Smooth muscle cell (in vitro differentiated cells): Measurements from ENCODE around the gene ACSS3. TPM values are rescaled to one million over a fixed set of nuclear protein-coding genes. Genes with fewer than 3 reads are reported as not detected.

Source experiments
- DNase-seq: peaks from one replicate; lab custom pipeline; 2025; ENCODE audit not compliant: unreplicated experiment; lab: John Stamatoyannopoulos, UW
- H2AFZ ChIP-seq: fragments of 200-600 bp; sonication (generic); 2 replicates; pipeline ENCODE4 v1.6.0; 2016; ENCODE audit warnings: antibody characterized with exemption, low read depth, mild to moderate bottlenecking
- H3F3A ChIP-seq: fragments of 200-600 bp; sonication (generic); 2 replicates; pipeline ENCODE4 v1.6.0; 2017; ENCODE audit warnings: antibody characterized with exemption, low read depth
- H3K27ac ChIP-seq: fragments of 200-600 bp; sonication (generic); 2 replicates; pipeline ENCODE4 v1.5.1; 2016; ENCODE audit warnings: low read depth, mild to moderate bottlenecking
- H3K27me3 ChIP-seq: fragments of 200-600 bp; sonication (generic); 2 replicates; pipeline ENCODE4 v1.6.1; 2016; ENCODE audit warnings: low read depth, mild to moderate bottlenecking
- H3K36me3 ChIP-seq: fragments of 200-600 bp; sonication (generic); 2 replicates; pipeline ENCODE4 v1.5.1; 2016; ENCODE audit warnings: low read depth
- H3K4me1 ChIP-seq: fragments of 200-600 bp; sonication (generic); 2 replicates; pipeline ENCODE4 v1.5.1; 2016; ENCODE audit warnings: low read depth
- H3K4me2 ChIP-seq: fragments of 200-600 bp; sonication (generic); 2 replicates; pipeline ENCODE4 v1.6.0; 2016; ENCODE audit warnings: mild to moderate bottlenecking
- H3K4me3 ChIP-seq: fragments of 200-600 bp; sonication (generic); 2 replicates; pipeline ENCODE4 v1.5.1; 2016; ENCODE audit warnings: mild to moderate bottlenecking
- H3K79me2 ChIP-seq: fragments of 200-600 bp; sonication (generic); 2 replicates; pipeline ENCODE4 v1.6.0; 2016; ENCODE audit warnings: low read depth, mild to moderate bottlenecking
- H3K9ac ChIP-seq: fragments of 200-600 bp; sonication (generic); 2 replicates; pipeline ENCODE4 v1.6.0; 2016; ENCODE audit warnings: low read depth
- H3K9me3 ChIP-seq: fragments of 200-600 bp; sonication (generic); replicated peaks from 2 replicates; pipeline ENCODE4 v1.5.1; 2016; ENCODE audit warnings: low read depth
- H4K20me1 ChIP-seq: fragments of 200-600 bp; sonication (generic); 2 replicates; pipeline ENCODE4 v1.6.0; 2016; ENCODE audit warnings: low read depth
- CTCF ChIP-seq: fragments of 200-600 bp; sonication (generic); IDR thresholded peaks from 2 replicates; pipeline ENCODE4 v1.5.1; 2017; ENCODE audit warnings: borderline replicate concordance, mild to moderate bottlenecking, antibody characterized with exemption; ENCODE audit not compliant: insufficient read depth, poor library complexity, severe bottlenecking
- WGBS: methylation state at CpG from one replicate; pipeline ENCODE4 v1.1.7; 2016; ENCODE audit warnings: low lambda C conversion rate; 5-methylcytosine and 5-hydroxymethylcytosine counted together
- polyA plus RNA-seq: library from polyadenylated mRNA; unstranded; fragments of >200 nt; fragmentation: Nextera tagmentation; extraction: Ambion mirVana; gene quantifications from 2 replicates; pipeline ENCODE4 v1.2.1, GENCODE V29; 2016
- total RNA-seq: library from RNA; depleted of rRNA; stranded (reverse); fragments of >200 nt; gene quantifications from 2 replicates; pipeline ENCODE4 v1.2.3, GENCODE V29; 2014

ACSS3 gene
- total and polyA plus RNA-seq, 2 experiments from 2014 or later = 6.4 to 8.0 TPM

- no peaks in the 10 kb centered on the region for H3K9me3 ChIP-seq
- H3K4me3 ChIP-seq = no peak overlapping the region
- H3K9ac ChIP-seq = no peak overlapping the region
- H3K79me2 ChIP-seq = no peaks in the 10 kb centered on the region
- H3K4me2 ChIP-seq = no peak overlapping the region
- H3K27ac ChIP-seq = peak overlapping the region; percentile 10
- H3F3A ChIP-seq = no peaks in the 10 kb centered on the region
- TF ChIP-seq CTCF = no peak
- WGBS = 61% methylated on average over 5 of the region's 5 CpGs
- DNase-seq = no peak
- H3K36me3 ChIP-seq = no peaks in the 10 kb centered on the region
- H3K4me1 ChIP-seq = no peaks in the 10 kb centered on the region
- H3K27me3 ChIP-seq = no peaks in the 10 kb centered on the region
- H4K20me1 ChIP-seq = no peaks in the 10 kb centered on the region
- no peak overlapping the region for H2AFZ ChIP-seq
These were observed 145.1 kb downstream of the ACSS3 start for GRCh38 chr12:81222846-81223592.

GRCh38 chr12:81224626-81225025 is 146.7 kb downstream of the ACSS3 start:
- no peak for TF ChIP-seq CTCF
- no peak overlapping the region for H3K4me3 ChIP-seq
- DNase-seq = no peak
- no peak overlapping the region for H3K9ac ChIP-seq
- no peaks in the 10 kb centered on the region for H3K27me3 ChIP-seq
- no peaks in the 10 kb centered on the region for H4K20me1 ChIP-seq
- WGBS = 91% methylated on average over 6 of the region's 6 CpGs
- H3K4me1 ChIP-seq = no peaks in the 10 kb centered on the region
- no peak overlapping the region for H3K27ac ChIP-seq
- H3K9me3 ChIP-seq = no peaks in the 10 kb centered on the region
- no peaks in the 10 kb centered on the region for H3K36me3 ChIP-seq
- H3F3A ChIP-seq = no peaks in the 10 kb centered on the region
- no peak overlapping the region for H3K4me2 ChIP-seq
- H3K79me2 ChIP-seq = no peaks in the 10 kb centered on the region
- no peak overlapping the region for H2AFZ ChIP-seq

GRCh38 chr12:81229759-81230158 is 151.9 kb downstream of the ACSS3 start:
- no peak overlapping the region for H2AFZ ChIP-seq
- H3K27me3 ChIP-seq = no peaks in the 10 kb centered on the region
- H3F3A ChIP-seq = no peaks in the 10 kb centered on the region

More at GRCh38 chr12:81229759-81230158, 151.9 kb downstream of the ACSS3 start:
- no peaks in the 10 kb centered on the region for H3K4me1 ChIP-seq
- H3K36me3 ChIP-seq = no peaks in the 10 kb centered on the region
- H3K79me2 ChIP-seq = no peaks in the 10 kb centered on the region
- no peak overlapping the region for H3K4me3 ChIP-seq
- no peaks in the 10 kb centered on the region for H4K20me1 ChIP-seq
- no peak for DNase-seq
- no peak overlapping the region for H3K9ac ChIP-seq
- TF ChIP-seq CTCF = no peak
- H3K27ac ChIP-seq = no peak overlapping the region
- H3K4me2 ChIP-seq = no peak overlapping the region
- no peaks in the 10 kb centered on the region for H3K9me3 ChIP-seq
- WGBS = 83% methylated on average over 5 of the region's 5 CpGs
